ENCODE results near the gene MYL12B.
A peak's percentile ranks its signal among the peaks of the same experiment; 100 is the strongest.
"Not testable (repeated sequence)": the region's sequence is repeated elsewhere in the genome, so short reads cannot be mapped to it uniquely, and the experiment has no call there.

Gene MYL12B

DNA sequence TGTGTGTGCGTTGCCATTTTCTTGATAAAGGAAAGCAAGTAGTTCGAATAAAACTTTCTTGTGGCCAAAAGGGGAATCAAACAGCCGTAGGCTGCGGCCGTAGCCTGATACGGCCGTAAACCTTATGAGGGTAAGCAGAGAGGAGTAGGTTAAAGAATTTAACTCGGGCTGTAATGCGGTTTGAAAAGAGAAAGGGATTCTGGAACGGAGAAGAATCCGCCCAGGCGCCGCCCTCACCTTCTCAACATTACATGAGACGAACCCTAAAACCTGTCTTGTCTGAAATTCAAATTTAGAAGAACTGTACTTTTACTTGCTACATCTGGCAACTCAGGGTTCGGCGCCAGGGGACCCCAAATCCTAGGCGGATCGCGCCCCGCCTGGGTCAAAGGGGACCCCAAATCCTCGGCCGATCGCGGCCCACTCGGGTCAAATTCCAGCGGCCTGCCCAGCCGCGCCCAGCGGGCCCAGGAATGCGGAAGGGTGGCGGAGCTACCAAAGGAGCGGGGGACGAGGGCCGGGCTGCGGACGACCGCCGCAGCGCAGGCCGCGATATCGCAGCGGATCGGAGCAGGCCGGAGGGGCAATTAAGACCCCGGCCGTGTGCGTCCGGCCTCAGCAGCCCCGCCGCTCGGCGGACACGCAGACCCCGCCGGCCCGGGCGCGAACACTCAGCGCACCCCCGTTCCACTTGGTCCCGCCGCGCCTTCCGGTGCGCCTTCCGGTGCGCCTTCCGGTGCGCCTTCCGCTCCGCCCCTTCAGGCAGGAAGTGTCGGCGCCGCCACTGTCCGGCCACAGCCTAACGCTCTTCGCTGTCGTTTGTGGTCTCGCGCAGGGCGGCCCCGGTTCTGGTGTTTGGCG lies at the start of gene MYL12B:
MYL12B (plus strand) TSS at position 761 of the 861 bp plus-strand sequence. CDS start 10,766 bp downstream, outside the sequence.
- peak; percentile 91 for DNase-seq (ENCODE audit: low read depth)

DNA sequence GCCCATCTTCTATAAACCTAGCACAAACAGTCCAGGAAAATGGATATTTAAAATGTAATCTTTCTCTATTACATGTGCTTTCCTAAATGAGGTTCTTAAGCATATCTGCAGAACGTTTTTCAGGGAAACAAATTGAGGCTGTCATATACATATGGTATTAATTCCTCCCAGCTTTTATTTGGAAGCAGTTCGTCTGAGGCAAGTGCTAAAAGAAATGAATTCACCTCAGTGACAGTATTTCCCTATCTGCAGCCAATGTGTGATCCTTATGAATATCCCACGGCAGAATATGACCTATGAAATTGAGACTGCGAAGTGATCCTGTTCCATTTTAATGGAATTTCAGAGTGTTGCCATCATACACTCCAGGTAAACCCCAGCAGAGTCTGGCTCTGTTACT lies 49.3 kb upstream of the MYL12B start:
- no peak for DNase-seq (ENCODE audit: low read depth)

DNA sequence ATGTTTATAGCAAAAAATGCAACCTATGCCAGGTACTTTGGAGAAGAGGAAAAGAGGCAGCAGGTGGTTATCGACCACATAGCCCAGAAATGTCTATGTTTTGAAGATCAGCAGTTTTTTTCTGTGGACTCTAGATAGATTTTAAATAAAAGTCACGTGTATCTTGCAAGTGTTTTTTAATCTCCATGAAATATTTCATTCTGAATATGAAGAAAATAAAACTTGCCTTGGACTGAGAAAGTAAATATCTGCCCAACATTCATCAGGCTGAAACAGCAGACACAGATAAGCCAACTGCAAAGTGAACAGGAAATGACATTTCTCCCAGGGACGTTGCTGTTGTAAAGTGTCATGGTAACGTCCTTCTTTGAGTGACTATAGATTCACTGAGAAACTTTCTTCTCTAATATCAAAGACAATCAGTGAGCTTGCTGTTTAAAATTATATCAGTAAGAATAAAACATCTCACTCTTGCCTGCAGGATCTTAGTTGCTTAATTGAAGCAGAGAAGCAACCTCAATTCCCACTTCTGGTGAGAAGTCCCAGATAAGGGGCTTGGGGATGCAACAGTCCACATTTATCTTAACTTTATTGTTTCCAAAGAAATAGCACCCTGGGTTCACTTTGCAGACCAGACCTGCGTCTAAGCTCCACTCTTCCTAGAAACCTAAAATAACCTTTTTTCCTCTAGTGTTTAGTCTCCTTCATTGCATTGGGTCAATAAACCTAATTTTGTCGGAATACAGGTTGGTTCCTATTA lies 48.5 kb upstream of the MYL12B start:
- no peak for DNase-seq (ENCODE audit: low read depth)

DNA sequence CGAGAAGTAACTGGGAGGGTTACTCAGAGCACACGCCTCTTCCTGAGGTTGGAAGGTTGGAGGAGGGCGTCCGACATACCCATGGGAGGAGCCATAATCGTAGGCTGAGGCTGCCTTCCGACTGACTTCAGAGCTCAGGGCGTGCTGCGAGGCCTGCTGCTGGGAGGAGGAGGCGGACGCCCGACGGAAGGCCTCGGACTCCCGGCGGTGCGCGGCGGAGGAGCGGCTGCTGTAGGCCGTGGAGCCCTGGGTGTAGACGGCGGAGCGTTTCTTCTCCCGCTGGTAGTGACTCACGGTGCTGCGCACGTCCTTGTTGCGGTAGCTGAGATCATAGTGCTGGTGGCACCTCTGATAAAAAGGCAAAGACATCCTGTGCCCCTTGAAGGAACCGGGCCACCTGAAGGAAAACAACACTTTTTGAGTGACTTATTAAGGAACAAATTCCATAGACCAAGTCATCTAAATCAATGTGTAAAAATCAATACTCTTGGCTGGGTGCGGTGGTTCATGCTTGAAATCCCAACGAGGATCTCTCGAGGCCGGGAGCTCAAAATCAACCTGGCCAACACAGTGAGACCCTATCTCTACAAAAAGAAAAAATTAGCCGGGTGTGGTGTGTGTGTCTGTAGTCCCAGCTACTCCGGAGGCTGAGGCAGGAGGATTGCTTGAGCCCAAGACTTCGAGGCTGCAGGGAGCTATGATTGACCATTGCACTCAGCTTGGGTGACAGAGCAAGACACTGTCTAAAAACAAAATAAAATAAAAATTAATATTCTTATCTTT lies 46.9 kb upstream of the MYL12B start:
- no peak for DNase-seq (ENCODE audit: low read depth)

DNA sequence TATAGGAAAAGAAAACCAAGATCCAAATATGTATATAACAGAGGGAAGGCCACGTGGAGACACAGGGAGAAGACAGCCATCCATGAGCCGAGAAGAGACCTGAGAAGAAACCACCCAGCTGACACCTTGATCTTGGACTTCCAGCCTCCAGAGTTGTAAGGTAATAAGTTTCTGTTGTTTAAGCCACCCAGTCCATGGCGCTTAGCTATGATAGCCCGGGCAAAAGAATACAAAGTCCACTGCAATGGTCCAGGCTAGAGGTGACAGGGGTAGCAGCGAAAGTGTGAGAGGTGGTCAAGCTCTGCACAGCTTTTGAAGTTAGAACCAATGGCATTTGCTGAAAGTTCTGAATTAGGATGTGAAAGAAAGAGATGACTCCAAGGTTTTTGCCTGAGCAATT lies 44.9 kb upstream of the MYL12B start:
- DNase-seq (ENCODE audit: low read depth): no peak

DNA sequence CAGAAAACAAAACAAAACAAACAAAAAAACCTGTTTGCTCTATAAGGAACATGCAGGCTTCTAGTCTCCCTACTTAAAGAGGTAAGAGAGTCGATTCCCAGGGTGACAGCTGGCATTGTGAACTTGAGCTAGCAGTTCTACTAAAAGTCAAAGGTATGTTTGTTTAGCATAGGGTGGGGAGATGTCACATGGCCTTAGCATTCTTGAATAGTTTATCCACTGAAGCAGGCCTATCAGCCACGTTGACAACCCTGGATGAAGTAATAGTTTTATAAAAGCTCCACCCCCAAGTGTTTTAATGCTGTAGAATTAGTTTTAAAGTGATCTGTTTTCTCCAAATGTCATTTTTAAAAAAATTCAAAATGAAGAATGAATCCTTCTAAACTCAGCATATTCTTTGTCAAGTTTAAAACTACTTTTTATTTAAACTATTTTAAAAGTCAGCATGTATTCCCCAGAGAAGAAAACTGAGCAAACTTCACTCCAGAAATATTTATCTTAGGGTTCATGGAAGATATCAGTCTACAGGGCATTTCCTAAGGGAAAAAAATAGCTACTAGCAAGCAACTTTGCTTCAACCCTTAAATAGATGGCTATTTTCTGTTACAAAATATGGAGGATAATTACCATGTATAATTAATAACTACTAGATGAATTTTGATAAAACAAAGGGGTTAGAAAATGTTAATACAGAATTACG lies 43.8 kb upstream of the MYL12B start:
- DNase-seq (ENCODE audit: low read depth): no peak

DNA sequence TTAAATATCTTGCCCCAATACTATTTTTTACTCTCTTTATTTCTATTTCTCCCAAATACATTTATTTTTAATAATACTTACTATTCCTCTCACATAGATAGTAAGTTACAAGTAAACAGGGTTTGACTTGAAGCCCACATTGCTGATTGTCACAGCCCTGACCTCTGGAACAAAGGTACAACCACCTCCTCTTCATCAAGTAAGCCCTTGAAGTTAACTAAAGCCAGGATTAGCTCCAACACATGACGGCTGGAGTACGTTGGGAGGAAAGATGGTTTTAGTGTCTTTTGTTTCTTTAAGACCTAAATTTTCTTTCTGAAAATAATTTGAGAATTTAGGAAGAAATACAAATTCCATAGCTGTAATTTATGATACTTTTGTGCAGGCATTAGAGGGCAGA lies 43.1 kb upstream of the MYL12B start:
- no peak for DNase-seq (ENCODE audit: low read depth)

DNA sequence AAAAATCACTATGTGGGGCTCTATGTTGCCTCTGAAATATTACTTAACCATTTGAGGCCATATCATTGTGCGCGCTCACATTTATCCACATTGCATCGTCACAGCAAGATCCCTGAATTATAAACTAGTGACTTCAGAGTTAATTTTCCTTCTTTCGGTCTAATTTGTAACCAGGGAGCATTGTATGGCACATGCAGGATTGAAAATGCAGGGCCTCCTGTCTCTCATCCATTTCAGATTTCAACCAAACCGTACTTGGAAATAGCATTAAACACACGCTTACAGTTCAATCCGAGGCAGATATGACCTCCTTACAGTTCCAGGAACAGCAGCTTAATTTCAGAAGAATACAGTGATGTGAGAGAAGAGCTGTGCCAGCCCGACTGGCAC lies 42.7 kb upstream of the MYL12B start:
- no peak for DNase-seq (ENCODE audit: low read depth)

DNA sequence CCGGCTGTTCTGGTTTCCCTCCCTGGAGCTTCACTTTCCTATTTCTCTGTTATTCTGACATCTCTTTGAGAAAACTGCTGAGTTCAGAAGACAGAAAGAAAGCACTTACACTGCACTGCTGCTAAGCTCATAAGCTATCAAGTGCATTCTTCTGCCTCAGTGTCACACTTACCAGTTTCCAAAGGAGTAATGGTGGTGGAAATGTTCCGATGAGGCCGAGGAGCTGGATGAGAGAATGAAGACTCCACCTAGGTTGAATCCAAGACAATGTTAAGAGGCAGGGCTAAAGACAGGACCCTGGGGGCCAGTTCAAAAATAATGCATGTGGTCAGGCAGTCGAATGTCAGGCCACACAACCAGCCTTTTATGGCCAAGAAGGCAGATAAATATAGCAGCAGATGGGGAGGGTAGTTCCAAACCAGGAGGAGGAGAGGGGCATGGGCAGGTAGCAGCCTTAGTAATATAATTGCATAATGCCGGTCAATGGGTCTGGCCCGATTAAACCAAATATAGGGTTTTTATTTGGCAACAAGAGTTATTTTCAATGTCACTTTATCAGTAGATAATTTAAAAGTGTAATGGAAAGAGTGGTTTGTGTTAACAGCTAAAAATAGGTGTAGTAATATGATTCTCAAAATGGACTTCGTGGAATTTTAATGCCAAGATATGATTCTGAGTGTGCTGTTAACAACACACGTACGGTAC lies 42.1 kb upstream of the MYL12B start, which contains the start of gene MYOM1:
MYOM1 (minus strand) TSS at position 338 of the 705 bp plus-strand sequence. CDS start 4,745 bp downstream, outside the sequence.
- DNase-seq (ENCODE audit: low read depth): no peak

DNA sequence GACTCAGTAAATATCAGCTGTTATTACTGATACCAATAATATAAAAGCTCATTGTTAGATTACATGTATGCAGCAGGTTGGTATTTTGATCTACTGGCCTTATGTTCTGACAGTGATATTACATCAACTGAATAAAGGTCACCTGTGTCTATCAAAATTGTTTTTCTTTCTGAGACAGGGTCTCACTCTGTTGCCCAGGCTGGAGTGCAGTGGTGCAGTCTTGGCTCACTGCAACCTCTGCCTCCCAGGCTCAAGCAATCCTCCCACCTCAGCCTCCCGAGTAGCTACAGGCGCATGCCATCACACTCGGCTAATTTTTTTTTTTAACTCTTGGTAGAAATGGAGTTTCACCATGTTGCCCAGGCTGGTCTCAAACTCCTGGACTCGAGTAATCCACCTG lies 41.1 kb upstream of the MYL12B start:
- DNase-seq (ENCODE audit: low read depth): not testable (repeated sequence)

DNA sequence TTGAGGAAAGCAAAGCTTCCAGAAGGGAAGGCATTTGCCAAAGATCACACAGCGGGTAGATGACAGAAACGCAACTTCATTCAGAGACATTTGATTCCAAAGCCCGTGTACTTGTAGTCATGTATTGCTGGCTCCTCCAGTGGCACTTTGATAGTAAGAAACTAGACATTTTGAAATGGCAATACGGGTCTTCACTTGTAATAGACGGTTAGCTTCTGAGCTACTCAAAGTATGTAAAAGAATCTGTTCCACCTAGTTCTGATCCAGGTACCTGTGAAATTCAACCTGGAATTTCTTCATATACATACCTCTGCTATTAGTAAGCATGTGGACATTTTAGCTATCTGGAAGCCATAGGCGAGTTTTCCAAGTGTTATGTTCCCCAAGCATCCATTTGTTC lies 40.4 kb upstream of the MYL12B start:
- DNase-seq (ENCODE audit: low read depth): no peak

DNA sequence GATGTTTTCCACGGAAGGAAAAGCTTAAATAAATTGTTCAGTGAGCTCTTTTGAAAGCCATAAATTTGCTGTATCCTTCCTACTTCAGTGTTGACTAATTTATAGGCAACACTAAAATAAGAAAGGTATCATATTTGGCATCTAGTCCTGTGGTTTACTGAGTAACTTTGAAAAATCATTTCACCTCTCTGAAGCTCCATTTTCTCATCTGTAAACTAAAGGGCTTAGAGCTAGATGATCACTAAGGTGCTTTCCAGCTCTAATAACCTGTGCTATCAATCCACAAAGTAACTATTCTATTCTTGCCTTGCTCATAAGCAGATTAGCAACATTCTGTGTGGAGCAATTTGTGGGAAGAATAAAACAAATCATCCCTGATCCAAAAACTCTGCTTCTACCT lies 38.6 kb upstream of the MYL12B start:
- DNase-seq (ENCODE audit: low read depth): no peak

DNA sequence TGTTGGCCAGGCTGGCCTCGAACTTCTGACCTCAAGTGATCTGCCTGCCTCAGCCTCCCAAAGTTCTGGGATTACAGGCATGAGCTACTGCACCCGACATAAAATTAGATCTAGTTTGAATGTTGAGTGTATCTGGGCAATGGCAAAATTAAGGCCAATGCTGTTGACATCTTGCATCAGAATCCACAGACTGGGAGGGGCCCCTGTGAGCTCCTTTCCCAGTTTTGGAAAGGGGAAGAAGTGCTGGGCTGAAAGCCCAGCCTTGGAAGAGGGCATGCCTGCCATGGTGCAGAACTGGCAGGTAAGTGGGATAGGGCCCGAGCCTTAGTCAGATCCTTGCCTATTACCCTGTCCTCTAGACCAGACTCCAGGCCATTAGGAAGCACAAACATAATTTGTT lies 37.7 kb upstream of the MYL12B start:
- no peak for DNase-seq (ENCODE audit: low read depth)

DNA sequence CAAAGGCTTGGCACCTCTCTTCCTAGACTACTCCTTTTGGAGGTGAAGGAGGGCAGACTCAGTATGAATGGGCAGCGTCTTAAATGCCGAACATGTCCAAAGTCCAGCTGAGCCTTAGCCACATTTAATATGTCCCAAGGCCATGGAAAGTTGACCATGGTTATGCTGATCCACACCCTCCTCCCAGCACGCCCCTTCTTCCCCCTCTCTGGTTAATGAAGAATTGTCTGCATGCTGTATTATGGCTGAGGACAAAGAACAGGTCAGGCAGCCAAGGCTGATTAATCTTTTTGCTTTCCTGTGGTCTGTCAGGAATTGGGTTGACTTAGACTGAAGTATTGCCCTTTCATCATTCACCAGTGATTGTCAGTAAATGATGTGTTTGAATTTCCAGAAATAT lies 36.3 kb upstream of the MYL12B start:
- no peak for DNase-seq (ENCODE audit: low read depth)

DNA sequence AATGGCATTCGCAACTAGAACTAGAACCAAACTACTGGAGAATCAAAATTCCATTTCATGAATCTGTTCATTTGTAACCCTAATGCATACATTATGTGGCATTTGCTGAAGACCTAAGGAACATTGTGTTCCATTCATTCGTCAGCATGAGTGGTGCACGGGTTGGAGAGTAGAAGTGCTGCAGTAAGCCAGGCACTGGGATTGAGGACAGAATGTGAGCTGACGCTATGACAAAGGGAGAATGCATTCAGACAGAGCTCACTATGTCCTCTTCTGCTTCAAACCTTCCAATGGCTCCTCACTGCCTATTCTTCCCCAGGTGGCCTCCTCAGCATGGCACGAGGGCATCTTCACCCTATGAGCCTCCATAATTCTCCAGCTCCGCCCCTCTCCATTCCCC lies 35.9 kb upstream of the MYL12B start:
- no peak for DNase-seq (ENCODE audit: low read depth)

DNA sequence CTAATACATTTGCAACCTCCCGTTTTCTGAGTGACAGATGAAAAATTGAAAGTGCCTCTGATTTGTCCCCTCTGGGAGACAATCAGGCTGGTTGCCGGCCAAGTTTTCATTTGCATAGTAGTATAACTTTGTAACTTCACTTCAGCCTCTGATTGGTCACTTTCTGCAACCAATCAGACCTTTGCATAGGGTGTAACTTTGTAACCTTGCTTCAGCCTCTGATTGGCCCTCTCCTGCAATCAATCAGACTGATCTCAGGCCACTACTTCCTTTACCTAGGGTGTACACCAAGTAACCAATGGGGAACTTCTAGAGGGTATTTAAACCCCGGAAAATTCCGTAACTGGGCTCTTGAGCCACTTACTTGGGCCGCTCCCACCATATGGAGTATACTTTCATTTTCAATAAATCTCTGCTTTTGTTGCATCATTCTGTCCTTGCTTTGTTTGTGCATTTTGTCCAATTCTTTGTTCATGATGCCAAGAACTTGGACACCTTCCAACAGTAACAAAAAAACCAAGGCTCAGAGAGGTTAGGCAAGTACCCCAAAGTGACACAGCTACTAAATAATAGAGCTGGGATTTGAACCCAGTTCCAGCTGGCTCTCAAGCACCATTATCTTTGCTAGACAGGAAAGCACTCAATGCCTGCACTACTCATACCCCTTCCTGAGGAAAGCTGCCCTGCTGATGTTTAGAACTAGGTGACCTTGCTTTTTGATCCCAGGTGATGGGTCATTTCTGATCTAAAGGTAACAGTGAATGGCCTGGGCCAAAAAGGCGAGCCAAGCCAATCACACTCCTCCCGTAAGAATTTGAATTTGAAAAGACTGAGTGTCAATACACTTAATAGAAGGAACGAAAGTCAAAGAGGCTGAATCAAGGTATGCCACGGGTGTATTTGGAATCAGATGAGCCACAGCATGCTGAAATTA lies 31.3 kb upstream of the MYL12B start:
- DNase-seq (ENCODE audit: low read depth): peak; percentile 42

DNA sequence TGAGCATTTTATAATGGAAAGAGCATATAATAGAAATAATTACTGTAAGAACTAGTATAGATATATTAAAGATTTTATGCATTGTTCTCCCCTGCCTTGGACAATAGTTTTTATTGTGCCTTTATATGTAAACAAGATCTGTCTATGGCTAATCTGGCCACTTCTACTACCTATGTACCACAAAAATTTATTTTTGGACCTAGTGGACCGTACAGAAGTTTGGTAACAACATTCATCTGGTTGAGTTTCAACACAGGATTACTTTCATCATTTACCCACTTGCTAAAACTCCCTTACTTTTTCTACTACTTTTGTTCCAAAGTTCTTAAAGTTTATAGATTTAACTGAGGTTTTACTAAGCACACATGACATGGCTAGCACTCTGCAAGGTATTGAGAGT lies 28.9 kb upstream of the MYL12B start:
- DNase-seq (ENCODE audit: low read depth): no peak

DNA sequence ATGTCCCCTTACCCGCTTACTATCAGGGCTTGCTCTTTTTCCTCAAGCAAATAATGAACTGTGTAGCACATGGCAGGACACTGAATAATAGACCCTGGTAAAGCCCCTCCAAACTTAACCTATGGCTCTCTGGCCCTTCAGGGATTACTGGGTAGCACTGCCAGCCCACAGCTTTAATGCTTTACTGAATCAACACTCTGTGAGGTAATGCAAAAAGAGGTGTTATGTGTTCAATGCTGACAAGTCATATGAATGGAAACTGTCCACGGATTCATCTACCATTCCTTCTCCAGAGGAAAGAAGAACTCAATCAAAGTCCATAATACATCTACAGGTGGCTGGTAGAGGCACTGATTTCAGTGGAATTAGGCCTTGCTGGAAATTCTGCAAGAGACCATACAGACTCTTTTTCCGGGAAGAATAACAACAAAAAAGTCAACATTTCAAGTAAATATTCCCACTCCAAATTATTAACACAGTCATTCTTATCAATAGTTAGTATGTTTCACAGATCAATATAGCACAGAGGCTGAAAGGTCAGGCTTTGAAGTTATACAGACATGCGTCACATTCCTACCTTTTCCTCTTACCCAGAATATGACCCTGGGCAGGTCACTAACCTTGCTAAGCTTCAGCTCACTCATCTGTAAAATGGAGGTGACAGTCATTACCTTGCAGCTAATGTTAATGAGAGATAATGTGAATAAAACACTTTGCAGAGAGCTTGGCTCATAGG lies 28.3 kb upstream of the MYL12B start:
- DNase-seq (ENCODE audit: low read depth): no peak

DNA sequence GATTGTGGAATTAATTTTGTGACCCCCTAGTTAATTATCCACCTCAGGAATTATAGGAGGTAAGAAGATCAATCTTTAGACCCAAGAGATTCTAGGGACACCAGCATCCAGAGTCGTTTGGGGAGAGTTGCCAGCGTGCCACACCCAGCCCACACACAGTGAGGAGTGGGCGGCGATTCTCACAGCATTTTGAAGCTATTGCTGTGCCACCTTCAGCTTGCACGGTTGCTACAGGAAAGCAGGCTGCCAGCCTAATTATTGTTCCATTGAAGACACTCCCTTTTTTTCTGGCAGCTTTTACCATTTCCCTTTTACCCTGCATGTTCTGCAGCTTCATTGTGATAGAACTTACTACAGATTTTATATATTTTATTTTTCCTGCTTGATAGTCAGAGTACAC lies 27.5 kb upstream of the MYL12B start:
- no peak for DNase-seq (ENCODE audit: low read depth)
